ENCODE data around the gene ARHGAP10.
"Not testable (repeated sequence)": the region's sequence is repeated elsewhere in the genome, so short reads cannot be mapped to it uniquely, and the experiment has no call there.

Gene ARHGAP10

DNA sequence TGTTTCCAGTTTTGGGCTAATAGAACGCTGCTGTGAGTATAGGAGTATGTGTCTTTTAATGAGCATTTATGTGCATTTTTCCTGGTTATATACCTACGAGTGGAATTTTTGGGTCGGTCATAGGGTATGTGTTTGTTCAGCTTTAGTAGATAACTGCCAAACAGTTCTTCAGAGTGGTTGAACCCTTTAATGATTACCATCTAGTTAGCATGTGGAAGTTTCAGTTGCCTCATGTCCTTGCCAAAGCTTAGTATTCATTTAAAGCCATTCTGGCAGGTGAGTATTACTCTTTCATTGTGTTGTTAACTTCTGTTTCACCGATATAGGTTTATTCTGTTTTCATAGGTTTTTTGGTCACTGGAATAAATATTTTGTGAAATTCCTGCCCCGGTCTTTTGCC is 229.1 kb downstream of the ARHGAP10 start:
- DNase-seq: no peak

DNA sequence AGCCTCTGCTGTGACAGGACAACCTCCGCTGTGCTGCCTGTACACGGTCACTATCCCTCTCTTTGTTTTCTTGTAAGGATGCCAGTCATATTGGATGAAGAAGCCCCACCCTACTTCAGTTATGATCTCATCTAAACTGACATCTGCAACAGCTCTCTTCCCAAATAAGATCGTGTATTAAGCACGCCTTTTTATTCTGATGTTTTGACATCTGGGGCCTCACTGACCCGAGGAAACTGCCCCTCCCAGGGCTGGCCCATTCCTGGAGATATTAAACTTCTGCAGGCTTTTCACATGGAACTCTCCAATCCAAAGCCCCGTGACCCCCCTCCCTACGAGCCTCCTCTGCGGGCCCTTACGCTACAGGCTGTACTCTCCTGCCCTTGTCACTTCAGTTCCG is 232.0 kb downstream of the ARHGAP10 start:
- no peak for DNase-seq

DNA sequence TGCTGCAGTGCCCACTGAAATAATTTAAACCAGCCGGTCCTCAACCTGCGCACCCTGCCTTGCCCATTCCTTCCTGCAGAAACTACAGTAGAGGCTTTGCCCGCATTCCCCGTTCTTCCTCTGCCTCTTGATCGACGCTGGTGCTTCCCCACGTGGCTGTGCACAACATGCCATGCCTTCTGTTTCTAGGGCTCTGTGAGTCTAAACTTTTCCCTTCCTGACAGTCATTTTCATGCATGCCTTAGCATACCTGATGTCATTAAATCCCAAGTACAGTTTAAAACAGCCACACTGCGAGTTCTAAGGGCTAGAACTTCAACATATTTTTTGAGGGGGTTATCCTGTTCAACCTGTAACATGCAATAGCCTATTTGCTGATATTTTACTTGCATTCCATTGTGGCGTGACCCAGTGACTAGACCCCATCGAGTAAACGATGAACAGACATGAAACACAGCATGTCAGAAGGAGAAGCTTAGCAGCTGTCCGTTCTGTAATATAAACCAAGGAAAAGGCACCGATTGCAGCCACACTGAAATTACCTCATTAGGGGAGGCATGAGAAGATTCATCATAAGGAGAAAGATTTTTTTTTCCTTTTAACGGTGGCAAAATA is 232.5 kb downstream of the ARHGAP10 start:
- no peak for DNase-seq

DNA sequence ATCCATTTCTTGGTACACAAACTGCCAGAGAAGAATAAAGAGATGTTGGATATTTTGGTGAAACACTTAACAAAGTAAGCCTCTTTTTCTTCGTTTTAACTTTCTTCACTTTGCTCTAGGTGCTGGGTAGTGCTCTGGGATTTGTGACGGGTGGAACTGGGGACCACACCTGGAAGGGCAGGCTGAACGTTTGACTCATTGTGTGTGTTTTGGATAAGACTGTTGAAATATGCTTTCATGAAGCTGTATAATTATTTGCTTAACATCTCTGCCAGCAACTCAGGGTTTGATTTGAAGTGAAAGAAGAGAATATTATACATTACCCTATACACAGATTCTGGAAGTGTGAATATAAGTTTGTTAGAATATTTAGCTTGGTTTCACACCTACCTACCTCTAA is 233.2 kb downstream of the ARHGAP10 start:
- DNase-seq: no peak

DNA sequence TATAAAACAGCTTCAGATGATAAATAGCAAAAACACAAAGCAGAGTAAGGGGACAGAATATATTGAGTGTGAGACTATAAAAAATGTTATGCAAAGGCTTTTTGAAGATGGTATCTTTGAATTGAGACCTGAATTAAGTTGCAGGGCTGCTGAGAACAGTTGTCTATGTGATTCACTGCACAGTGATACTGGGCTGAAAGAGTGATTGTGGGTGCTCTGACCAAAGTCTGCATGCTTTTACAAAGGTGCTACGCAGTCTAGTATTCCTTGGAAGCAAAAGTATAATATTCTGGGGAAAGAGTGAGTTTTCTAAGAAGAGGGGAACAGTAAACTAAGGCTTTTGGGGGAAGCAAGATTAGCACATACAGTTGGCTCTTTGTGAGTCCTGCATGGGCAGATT is 234.0 kb downstream of the ARHGAP10 start:
- no peak for DNase-seq

DNA sequence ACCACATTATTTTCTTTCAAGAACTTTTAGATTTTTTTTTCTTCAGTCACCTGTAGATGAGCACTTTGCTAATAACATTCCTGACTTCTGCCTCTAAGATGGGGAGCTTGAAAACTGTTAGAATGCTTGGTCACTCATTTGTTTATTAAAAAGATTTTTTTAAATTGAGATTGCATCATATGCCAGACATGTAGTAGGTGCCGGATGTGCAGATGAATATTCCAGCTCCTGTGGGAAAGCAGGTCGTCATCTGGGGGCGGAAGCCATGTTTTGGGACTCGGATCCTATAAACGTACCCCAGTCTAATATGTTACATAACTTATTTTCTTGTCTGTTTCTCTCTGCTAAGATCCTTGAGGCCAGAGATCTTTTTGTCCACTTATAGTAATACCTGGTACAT is 236.8 kb downstream of the ARHGAP10 start:
- DNase-seq: no peak

DNA sequence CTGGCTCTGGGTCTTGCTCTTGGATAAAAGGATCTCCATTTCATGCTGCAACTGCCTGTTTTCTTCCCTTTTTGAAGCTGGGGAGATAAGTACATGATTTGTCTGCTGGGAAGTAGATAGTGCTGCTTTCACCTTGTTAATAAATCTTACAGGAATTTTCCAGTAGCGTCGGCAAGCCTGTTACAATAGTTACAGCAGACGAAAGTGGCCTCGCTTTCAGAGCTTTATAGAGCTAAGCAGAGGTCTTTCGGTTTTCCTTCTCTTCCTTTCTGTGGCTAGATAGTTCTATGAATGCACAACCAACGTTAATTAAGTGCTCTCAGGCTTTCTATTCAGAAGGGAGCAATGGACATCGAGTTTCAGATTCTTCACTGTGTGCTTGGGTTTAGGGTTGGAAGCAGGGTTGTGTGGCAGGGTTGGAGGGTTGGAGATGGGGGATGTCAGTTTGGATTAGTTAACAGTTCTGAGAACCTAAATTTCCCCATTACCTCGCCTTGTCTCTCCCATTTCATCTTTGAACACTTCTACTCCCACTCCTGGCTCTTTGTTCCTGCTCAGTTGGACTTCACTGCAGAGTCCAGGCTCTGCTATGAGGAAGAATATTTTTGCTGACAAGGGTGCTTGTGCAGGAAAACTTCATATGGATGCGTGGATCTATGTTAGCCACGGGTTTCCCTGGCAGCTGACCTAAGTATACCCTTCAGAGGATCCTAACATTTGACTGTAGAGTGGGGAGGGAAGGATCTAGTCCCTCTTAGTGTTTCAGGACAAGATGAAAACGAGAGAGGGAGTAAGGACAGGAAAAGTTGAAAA is 237.9 kb downstream of the ARHGAP10 start:
- no peak for DNase-seq

DNA sequence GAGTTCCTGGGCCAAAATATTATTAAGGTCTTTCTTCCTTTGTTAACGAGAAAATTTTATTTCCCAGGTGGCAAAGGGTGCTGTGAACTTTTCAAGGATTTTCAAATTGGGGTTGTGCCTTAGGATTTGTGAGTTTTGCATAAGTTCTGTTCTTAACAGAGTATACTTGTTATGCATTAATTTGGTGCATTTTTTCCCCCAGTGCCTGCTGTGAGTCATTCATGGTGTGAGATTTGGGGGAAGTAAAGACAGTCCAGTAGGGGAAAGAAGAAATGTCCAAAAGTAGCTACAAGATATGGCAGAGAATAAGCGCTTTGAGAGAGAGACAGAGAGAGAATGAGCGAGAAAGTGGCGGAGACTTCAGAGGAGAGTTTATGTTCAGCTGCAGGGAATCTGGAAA is 239.2 kb downstream of the ARHGAP10 start:
- no peak for DNase-seq

DNA sequence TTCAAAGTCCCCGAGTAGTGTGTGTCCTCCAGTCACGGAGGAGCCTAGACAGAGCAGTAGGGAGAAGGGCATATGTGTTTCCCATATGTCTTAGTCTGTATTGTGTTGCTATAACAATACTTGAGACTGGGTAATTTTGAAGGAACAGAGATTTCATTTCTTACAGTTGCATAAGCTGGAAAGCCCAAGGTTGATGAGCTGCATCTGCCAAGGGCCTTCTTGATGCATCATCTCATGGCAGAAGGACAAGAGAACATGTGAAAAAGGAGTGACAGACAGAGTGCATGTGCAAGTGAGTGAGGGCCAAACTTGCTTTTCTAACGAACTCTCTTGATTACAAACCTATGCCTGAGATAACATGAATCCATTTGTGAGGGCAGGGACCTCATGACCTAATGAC is 243.4 kb downstream of the ARHGAP10 start:
- DNase-seq: no peak

DNA sequence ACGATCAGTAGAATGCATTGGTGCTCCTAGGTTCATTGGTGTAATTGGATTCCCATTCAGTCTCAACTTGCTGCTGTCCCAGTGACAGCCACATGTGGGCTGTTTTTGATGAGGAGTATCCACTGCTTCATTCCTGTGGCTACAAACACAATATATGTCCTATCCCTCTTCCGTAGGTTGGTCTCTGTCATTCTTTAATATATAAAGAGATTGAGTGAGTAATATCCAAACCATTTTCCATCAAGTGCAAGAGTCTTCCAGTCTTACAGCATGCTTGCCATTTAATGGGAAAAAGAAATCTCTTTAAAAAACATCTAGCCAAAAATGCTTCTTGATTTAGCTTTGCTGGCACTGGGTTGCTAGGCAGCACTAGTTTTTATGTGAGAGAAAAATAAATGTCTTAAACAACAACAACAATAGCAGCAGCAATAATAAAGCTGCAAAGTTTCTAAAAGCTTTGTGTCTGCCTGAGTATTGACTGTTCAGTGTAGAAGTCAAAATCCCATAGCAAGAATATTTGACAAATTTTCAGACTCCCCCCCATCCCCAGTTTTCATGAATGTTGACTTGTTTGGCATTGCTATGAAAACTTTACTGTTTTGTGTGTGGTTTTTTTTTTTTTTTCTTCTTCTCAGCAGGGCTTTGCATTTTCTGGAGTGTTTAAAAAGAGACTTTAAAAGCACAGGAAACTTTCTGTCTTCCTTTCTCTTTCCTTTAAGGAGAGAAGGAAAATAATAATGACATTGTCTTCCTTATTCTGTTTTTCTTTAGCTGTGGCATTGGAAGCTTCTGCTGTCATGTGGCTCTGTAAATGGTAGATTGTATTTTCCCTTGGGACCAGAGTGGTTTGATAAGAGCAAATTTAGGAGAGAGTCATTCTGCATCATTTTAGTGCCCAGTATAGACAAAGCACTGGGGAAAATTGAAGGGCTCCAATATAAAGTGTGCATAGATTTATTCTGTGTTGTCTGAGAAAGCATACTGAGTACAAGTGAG is 244.3 kb downstream of the ARHGAP10 start:
- DNase-seq: no peak

DNA sequence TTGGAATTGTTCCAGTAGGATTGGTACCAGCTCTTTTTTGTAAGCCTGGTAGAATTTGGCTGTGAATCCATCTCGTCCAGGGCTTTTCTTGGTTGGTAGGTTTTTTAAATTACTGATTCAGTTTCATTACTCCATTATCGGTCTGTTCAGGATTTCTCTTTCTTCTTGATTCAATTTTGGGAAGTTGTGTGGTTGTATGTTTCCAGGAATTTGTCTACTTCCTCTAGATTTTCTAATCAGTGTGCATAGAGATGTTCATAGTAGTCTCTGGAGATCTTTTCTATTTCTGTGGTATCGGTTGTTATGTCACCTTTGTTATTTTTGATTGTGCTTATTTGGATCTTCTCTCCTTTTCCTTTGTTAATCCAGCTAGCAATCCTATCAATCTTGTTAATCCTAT is 248.7 kb downstream of the ARHGAP10 start:
- no peak for DNase-seq

DNA sequence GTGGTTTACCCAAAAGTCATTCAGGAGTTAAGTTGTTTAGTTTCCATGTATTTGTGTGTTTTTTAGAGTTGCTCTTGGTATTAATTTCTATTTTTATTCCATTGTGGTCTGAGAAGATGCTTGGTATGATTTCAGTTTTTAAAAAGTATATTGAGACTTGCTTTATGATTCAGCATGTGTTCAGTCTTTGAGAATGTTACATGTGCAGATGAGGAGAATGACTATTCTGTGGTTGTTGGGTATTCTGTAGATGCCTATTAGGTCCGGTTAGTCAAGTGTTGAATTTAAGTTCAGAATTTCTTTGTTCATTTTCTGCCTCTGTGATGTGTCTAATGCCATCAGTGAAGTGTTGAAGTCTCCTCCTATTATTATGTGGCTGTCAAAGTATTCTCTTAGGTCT is 249.4 kb downstream of the ARHGAP10 start:
- no peak for DNase-seq

DNA sequence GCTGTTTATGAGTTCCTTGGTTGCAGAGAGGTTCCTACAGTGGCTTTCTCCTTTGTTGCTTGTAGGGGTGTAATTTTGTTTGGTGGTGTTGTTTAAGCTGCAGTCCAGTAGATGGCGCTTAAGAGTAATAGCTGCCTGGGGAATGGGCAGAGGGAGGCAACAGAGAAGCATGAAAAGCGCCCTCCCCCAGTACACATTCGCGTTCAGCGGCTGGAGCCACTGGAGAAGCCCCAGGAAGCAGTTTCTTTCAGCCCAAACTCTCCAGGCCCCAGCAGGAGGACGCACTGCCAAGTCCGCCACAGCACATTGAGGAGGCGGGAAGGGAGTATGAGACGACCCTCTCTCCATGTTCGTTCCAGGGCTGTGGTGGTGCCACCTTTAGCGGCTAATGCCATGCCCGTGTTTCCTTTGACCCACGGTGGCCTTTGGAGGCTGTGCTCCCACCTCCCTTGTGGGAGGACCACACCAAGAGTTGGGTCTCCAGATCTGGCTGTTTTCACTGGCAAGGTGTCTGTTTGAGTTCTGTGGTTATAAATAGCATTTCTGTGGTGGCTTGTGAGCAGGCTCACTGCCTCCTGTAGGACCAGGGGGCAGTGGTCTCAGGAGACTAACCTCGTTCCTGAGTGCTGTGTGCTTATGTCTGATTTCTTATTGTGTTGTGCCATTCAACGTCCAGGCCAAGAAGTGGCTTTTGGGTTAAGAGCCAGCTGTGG is 252.3 kb downstream of the ARHGAP10 start:
- DNase-seq: no peak

DNA sequence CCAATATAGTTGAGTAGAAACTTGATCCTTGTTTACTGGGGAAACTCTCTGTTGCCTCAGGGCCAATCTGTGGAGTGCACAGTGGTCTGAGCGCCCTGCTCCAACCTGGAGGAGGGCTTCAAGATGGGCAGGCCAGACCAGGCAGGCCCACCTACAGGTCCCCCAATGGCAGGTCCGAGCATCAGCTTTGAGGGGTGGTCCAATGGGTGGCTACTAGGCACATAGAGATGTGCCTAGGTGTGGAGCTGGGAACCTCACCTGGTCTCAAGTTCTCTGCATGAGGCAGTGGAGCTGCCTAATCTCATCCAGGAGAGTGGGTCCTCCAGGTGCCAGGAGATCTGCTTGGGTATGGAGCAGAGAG is 252.9 kb downstream of the ARHGAP10 start:
- DNase-seq: no peak

DNA sequence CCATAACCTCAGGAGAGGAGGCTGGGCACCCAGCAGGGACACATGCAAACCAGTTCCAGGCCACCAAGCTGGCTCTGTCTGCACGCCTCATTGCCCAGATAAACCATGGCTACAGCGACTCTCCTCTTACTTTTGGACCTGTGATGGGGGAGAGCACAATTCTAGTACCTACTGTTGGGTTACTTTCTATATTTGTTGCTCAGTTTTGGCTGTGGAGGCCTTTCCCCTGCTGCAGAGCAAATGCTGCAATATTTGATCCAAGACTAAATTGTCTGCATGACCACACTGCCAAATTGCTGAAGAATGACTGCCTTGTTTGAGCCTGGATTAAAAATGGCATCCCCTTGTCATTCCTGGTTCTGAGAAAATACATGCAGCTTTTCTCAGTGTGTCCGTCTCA is 253.5 kb downstream of the ARHGAP10 start:
- DNase-seq: no peak

DNA sequence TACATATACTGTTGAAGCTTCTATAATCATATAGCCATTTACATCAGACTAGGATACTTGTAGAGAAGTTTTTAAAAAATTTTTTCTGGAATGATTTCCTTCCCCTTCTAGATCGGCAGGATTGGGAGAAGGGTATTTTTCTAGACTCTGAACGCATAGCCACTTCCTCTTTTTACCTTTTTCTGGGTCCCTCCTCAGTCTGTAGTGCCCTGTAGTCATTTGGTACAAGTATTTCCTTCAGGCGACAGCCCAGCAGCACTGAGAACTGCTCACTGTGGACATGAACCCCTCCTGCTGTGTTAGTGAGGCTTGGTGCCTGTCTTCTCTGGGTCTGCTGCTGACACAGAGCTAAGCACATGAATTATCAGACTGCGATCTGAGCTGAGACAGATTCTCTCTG is 255.4 kb downstream of the ARHGAP10 start:
- DNase-seq: no peak

DNA sequence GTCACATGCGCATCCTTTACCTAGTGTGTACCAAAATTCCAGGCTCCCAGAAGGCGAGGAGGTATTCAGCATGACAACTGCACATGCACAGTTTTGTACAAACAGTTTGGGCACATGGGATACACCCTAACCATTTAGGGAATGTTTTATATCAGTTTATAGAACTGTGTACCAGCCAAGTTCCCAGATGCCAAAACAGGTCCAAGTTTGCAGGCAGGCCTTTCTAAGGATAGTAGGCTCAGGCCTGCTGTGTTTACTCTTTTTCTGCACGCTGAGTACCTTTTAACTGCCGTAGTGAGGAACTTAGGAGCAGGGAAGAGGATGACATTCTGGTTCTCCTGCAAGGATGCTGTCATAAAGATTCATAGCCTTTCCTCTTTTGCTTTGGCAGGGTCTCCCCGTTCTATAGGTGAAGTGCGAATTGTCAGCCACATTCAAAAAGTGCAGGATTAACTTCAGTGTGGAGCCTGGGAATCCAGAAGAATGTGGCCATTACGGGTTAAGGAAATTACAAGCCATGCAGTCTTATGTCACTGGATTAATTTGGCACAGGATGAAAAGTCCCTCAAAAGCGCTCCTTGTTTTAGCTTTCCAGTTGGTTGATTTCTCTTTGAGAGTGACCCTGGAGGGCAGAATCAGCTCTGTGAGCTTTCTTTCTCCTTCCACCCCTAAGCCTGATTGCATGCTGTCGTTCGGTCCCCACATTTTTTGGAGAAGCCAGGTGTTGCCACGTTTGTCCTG is 259.8 kb downstream of the ARHGAP10 start:
- no peak for DNase-seq

DNA sequence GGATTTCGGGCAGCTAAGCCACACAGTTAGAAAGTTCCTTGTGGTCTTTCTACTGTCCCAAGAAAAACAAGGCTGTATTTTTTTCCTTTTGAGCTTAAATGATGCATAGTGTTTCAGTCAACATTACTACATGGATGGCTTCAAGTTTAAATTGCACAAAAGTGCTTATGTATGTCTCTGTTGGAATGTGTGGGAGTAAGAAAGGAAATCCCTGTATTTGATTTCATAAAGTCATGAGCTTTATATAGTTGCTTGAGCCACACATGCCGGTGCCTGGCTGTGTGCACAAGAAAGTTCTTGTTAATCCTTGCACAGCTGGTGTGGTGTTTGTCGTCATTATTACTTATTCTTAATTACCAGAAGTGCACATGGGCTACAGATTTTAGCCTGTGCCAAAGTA is 262.2 kb downstream of the ARHGAP10 start:
- no peak for DNase-seq

DNA sequence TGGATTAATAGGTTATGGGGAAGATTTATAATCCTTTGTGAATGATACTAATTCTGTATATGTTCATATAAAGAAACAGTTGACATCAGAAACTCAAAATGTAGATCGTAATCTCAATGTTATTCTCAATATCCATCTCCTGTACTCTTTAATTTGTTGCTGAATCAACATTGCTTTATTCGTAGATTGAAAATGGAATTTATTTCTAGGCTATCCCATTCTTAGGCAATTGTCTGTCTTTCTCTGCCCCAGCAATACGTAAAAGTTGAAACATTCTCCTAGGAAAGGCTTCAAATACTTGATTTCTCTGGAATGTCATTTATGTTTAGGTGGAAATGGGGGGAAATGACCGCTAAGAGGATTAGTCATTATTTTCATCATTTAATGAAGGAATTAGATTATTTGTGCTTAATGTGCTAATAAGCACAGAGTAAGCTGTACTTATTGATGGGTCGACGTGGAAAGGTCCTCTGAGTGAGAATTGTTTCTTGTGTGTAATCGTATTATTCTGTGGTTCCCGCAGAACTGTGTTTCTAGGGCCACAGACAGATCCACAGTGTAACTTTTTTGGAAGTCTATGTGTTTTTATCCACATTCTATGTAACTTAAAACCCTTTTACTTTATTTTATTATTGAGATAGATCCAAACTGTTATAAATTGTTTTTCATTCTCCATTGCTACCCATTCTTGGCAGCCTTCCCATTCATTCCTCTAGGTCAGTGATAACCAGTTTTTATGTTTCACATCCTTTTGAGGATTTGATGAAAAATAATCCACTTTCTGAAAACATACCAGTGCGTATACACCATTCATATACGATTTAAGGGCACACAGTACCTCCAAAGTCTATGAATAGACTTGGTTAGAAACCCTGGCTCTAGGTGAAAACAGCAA is 262.9 kb downstream of the ARHGAP10 start:
- no peak for DNase-seq

DNA sequence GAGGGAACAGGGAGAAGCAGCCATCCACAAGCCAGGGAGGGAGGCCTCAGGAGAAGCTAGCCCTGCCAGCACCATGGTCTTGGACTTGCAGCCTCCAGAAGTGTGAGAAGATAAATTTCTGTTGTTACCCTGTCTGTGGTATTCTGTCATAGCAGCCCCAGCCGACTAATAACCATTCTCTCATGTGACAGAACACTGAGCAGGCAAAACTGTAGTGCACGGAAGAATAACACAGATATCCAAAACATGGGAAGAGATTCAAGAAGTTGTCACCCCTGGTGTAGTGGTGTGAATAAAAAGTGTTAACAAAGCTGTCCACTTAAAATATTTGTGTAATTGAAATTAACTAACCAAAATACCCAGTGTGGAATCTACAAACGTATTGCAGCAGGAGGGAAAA is 265.0 kb downstream of the ARHGAP10 start:
- DNase-seq: no peak

DNA sequence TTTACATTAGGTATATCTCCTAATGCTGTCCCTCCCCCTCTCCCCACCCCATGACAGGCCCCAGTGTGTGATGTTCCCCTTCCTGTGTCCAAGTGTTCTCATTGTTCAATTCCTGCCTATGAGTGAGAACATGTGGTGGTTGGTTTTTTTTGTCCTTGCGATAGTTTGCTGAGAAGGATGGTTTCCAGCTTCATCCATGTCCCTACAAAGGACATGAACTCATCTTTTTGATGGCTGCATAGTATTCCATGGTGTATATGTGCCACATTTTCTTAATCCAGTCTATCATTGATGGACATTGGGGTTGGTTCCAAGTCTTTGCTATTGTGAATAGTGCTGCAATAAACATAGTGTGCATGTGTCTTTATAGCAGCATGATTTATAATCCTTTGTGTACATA is 268.1 kb downstream of the ARHGAP10 start:
- DNase-seq: not testable (repeated sequence)

Measured in NCI-H1417 treated with DMSO at 0.1 percent for 48 hours (cell line).